Left lung (tissue), 10 donors: ENCODE data around the gene CNR1. TPM values are rescaled to one million over a fixed set of nuclear protein-coding genes. Genes with fewer than 3 reads are reported as not detected.

Source experiments
- ATAC-seq: fragments of 200-7000 bp; cut with Tn5 transposase; one replicate; pipeline ENCODE4 v1.9.1; 2020; ENCODE audit warnings: moderate library complexity
- DNase-seq, 4 donors: peaks; one replicate each; pipeline ENCODE4 v3.0.0-alpha.2; 2013 to 2020
- H3K27ac ChIP-seq, 2 donors: fragments of 200-600 bp; sonication (generic) in 1 of 2; one replicate each; pipeline versions ENCODE4 v1.5.0 to v1.8.0; 2020 to 2021
- H3K27me3 ChIP-seq, 2 donors: fragments of 200-600 bp; sonication (generic) in 1 of 2; one replicate each; pipeline versions ENCODE4 v1.5.0 to v1.8.0; 2020 to 2021
- H3K36me3 ChIP-seq, 2 donors: fragments of 200-600 bp; sonication (generic) in 1 of 2; one replicate each; pipeline versions ENCODE4 v1.5.0 to v1.8.0; 2020 to 2021
- H3K4me1 ChIP-seq, 2 donors: fragments of 200-600 bp; one replicate each; pipeline ENCODE4 v1.8.0; 2021
- H3K4me3 ChIP-seq, 2 donors: fragments of 200-600 bp; sonication (generic) in 1 of 2; one replicate each; pipeline versions ENCODE4 v1.5.0 to v1.8.0; 2020 to 2021; ENCODE audit warnings: mild to moderate bottlenecking in 1 of 2
- H3K9me3 ChIP-seq, 2 donors: fragments of 200-600 bp; sonication (generic) in 1 of 2; one replicate each; pipeline versions ENCODE4 v1.5.0 to v1.8.0; 2020 to 2021
- CTCF ChIP-seq, 2 donors: fragments of 200-600 bp; sonication (generic) in 1 of 2; IDR thresholded peaks; one replicate each; pipeline versions ENCODE4 v1.5.0 to v1.8.0; 2021; ENCODE audit warnings: antibody characterized with exemption in 2 of 2
- intact Hi-C, 2 donors: fragments of 100-400 bp; cut with DNase I; formaldehyde crosslinking; loops; one replicate each; pipeline versions ENCODE4 v1.11.2 to v1.14.2; 2022
- polyA plus RNA-seq, 6 donors: library from polyadenylated mRNA; unstranded; fragments of 120-200 nt; gene quantifications; one replicate each; pipeline ENCODE4 v1.2.1, GENCODE V29; 2013; ENCODE audit not compliant: insufficient read length in 6 of 6
- total RNA-seq, 2 donors: library from RNA; stranded (reverse); fragmentation: NEBNext Ultra II Directional; extraction: Animal tissue kit (Norgen Biotek cat#: 25700); gene quantifications; one replicate each; pipeline ENCODE4 v1.2.1, GENCODE V29; 2021
- donor health status: DM: no; HTN: yes; CAD: no.
- donor health status: DM: no; HTN: no; CAD: no.

CNR1 gene
- total and polyA plus RNA-seq, 8 donors: 0.13 to 29.8 (median 0.24) TPM

- Histone ChIP-seq H3K4me3 (no peak overlapping the region), H3K27ac (no peak overlapping the region), H3K27me3 (peaks cover 20 to 62% of the 10 kb centered on the region in 2 donors), H3K4me1 (peaks cover 0 to 12% of the 10 kb centered on the region in 2 donors), H3K9me3 (no peaks in the 10 kb centered on the region), H3K36me3 (no peaks in the 10 kb centered on the region)
- no peak for DNase-seq
- ATAC-seq: no peak
- TF ChIP-seq CTCF (IDR thresholded peaks at IDR 0.05): no peak
- intact Hi-C loops: no loop called here
Measured at GRCh38 chr6:88171312-88171711, 5.2 kb upstream of the CNR1 start.

GRCh38 chr6:88168362-88168761, 2.2 kb upstream of the CNR1 start:
- Histone ChIP-seq H3K4me3 (no peak overlapping the region), H3K27me3 (peaks cover 38 to 84% of the 10 kb centered on the region in 2 donors), H3K9me3 (no peaks in the 10 kb centered on the region), H3K36me3 (no peaks in the 10 kb centered on the region), H3K27ac (no peak overlapping the region), H3K4me1 (peaks cover 0 to 21% of the 10 kb centered on the region in 2 donors)
- no peak for DNase-seq
- ATAC-seq: no peak
- intact Hi-C loops: no loop called here
- no peak for TF ChIP-seq CTCF (IDR thresholded peaks at IDR 0.05)

- Histone ChIP-seq H3K9me3 (no peaks in the 10 kb centered on the region), H3K4me1 (peaks cover 0 to 21% of the 10 kb centered on the region in 2 donors), H3K36me3 (no peaks in the 10 kb centered on the region), H3K4me3 (peak overlapping the region; percentile 36 to 53), H3K27ac (peak overlapping the region in 1 of 2 donors; percentile 72), H3K27me3 (peaks cover 38 to 87% of the 10 kb centered on the region in 2 donors)
- intact Hi-C loops: no loop called here
- no peak for TF ChIP-seq CTCF (IDR thresholded peaks at IDR 0.05)
- DNase-seq (peak in 1 of 4 donors; percentile 77), ATAC-seq (no peak)
Measured at GRCh38 chr6:88167352-88167937, 1.3 kb upstream of the CNR1 start.

- peaks cover 0 to 21% of the 10 kb centered on the region in 2 donors for H3K4me1 ChIP-seq
- peaks cover 38 to 94% of the 10 kb centered on the region in 2 donors for H3K27me3 ChIP-seq
- ATAC-seq: peak; percentile 41
- TF ChIP-seq CTCF (IDR thresholded peaks at IDR 0.05): no peak
- H3K4me3 ChIP-seq: peak overlapping the region; percentile 36 to 53
- H3K9me3 ChIP-seq: no peaks in the 10 kb centered on the region
- peak overlapping the region; percentile 46 to 72 for H3K27ac ChIP-seq
- no peaks in the 10 kb centered on the region for H3K36me3 ChIP-seq
- DNase-seq: peak in 1 of 4 donors; percentile 84
- intact Hi-C loops: no loop called here
Measured at GRCh38 chr6:88166493-88167351, 575 bp upstream of the CNR1 start.
